ENCODE results near the gene CAMK2G. TPM values are rescaled to one million over a fixed set of nuclear protein-coding genes. Genes with fewer than 3 reads are reported as not detected.
A peak's percentile ranks its signal among the peaks of the same experiment; 100 is the strongest.

Gene CAMK2G
- total RNA-seq, 3 donors from 2014 or later: 22.6 to 28.0 (median 27.2) TPM

DNA sequence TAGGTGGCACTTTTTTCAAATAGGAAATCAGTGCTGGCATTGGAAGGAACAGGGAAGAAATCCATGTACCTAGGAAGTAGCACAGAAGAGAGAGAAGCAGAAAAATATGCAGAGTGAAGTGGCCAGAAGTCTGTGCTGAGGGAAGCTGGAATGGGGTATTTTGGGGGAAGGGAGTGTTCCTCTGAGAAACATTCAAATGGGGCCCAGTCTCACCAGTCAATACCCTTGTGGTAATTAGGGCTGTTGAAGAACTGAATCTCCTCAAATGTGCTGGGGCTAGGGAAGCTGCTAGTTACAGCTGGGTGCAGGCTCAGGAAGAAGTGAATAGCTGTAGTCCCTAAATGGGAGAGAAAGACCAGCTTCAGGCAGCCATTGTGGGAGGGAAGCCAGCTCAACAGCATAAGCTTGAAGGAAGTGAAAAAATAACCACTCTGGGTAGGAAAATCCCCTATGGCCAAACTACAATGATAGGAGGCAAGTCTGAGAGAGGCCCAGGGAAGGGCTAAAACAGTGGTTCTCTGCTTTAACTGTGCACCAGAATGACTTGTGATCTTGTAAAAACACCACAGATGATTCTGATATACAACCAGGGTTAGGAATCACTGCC lies 70.6 kb downstream of the CAMK2G start:
- intact Hi-C loops (cut with DNase I; ENCODE audit: low total_unique reads): no loop called here
- no peak for TF ChIP-seq POLR2AphosphoS5 (IDR thresholded peaks at IDR 0.05)
- TF ChIP-seq, protein P1, sequence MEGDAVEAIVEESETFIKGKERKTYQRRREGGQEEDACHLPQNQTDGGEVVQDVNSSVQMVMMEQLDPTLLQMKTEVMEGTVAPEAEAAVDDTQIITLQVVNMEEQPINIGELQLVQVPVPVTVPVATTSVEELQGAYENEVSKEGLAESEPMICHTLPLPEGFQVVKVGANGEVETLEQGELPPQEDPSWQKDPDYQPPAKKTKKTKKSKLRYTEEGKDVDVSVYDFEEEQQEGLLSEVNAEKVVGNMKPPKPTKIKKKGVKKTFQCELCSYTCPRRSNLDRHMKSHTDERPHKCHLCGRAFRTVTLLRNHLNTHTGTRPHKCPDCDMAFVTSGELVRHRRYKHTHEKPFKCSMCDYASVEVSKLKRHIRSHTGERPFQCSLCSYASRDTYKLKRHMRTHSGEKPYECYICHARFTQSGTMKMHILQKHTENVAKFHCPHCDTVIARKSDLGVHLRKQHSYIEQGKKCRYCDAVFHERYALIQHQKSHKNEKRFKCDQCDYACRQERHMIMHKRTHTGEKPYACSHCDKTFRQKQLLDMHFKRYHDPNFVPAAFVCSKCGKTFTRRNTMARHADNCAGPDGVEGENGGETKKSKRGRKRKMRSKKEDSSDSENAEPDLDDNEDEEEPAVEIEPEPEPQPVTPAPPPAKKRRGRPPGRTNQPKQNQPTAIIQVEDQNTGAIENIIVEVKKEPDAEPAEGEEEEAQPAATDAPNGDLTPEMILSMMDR (IDR thresholded peaks at IDR 0.05): no peak
- no peak for TF ChIP-seq POLR2A (IDR thresholded peaks at IDR 0.05)
- no peaks in the 10 kb centered on the region for H3K4me1 ChIP-seq
- H3K9me3 ChIP-seq: no peaks in the 10 kb centered on the region
- H3K4me3 ChIP-seq: no peak overlapping the region
- no peaks in the 10 kb centered on the region for H3K36me3 ChIP-seq
- no peaks in the 10 kb centered on the region for H3K27me3 ChIP-seq
- no peak for DNase-seq (ENCODE audit: low spot score in 2 of 2)
- H3K27ac ChIP-seq: peak overlapping the region; percentile 58 to 78

DNA sequence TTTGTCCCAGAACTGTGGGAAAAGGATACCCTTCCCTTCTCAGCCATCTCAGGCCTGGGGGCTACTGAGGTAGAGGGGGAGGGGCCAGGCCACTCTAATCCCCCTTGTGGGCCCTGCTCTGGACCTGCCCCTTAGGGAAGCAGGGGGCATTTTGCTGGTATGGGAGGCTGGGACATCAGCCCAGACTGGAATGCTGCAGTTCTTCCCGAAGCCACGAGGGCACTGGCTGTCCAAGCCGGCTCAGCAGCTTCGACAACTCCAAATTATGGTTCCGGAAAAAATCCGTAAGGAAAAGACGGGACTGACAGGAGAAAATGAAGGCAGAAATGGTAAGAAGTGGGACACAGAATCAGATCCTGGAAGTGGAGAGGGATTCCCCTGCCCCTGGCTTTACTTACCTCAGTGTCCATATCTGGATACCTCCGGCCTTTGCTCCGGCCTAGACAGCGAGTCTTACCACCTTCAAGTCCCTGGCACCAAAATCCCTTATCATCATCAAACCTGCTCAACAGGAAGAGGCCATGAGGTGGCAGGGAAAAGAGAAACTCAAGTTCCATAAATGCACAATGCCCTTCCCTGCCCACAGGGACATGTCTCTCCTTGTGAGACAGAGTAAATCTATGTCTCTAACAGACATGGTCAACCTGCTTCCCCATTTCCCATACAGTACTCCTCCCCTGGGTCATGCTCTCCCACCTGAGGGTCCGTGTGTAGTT lies 71.9 kb downstream of the CAMK2G start:
- Histone ChIP-seq H3K36me3 (no peaks in the 10 kb centered on the region), H3K4me1 (no peaks in the 10 kb centered on the region), H3K9me3 (no peaks in the 10 kb centered on the region), H3K27ac (peak overlapping the region; percentile 58 to 78), H3K4me3 (no peak overlapping the region), H3K27me3 (no peaks in the 10 kb centered on the region)
- TF ChIP-seq POLR2A (IDR thresholded peaks at IDR 0.05) (no peak), POLR2AphosphoS5 (IDR thresholded peaks at IDR 0.05) (peak in 1 of 3 donors; percentile 44)
- TF ChIP-seq, protein P1 (IDR thresholded peaks at IDR 0.05): peak in 1 of 3 donors; percentile 34
- intact Hi-C loops (cut with DNase I; ENCODE audit: low total_unique reads): no loop called here
- no peak for DNase-seq (ENCODE audit: low spot score in 2 of 2)

DNA sequence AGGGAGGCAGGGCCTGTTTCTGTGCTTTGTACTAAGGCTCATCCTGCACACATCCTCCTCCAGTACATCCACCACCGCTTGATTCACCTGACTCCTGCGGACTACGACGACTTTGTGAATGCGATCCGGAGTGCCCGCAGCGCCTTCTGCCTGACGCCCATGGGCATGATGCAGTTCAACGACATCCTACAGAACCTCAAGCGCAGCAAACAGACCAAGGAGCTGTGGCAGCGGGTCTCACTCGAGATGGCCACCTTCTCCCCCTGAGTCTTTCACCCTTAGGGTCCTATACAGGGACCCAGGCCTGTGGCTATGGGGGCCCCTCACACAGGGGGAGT lies 73.1 kb downstream of the CAMK2G start:
- DNase-seq (ENCODE audit: low spot score in 2 of 2): no peak
- intact Hi-C loops (cut with DNase I; ENCODE audit: low total_unique reads): no loop called here
- no peaks in the 10 kb centered on the region for H3K9me3 ChIP-seq
- no peaks in the 10 kb centered on the region for H3K27me3 ChIP-seq
- H3K27ac ChIP-seq: no peak overlapping the region
- H3K4me1 ChIP-seq: no peaks in the 10 kb centered on the region
- no peak overlapping the region for H3K4me3 ChIP-seq
- TF ChIP-seq POLR2A (IDR thresholded peaks at IDR 0.05) (no peak), POLR2AphosphoS5 (IDR thresholded peaks at IDR 0.05) (peak in 1 of 3 donors; percentile 12)
- H3K36me3 ChIP-seq: peaks cover 6% of the 10 kb centered on the region

DNA sequence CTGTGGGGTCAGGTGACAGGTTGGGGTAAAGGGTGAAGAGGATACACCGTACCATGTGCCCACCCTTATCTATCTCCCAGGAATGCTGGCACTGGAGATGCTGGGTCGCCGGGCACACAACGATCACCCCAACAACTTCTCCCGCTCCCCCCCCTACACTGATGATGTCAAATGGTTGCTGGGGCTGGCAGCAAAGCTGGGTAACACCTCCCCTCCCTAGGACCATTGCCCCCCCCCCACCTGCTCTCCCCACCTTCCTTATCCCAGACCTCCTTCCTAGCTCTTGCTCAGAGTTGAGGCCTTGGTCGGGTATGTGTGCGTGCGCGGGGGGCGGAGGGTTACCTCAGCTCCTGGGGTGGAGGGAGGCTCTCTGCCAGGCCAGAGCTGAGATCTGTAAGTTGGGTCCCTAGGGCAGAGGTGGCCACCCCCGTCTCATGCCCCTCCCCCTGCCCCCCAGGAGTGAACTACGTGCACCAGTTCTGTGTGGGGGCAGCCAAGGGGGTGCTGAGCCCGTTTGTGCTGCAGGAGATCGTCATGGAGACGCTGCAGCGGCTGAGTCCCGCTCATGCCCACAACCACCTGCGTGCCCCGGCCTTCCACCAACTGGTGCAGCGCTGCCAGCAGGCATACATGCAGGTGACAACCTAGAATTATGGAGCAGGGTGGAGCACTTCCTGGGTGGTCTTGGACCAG lies 73.6 kb downstream of the CAMK2G start:
- Histone ChIP-seq H3K36me3 (peaks cover 6% of the 10 kb centered on the region), H3K4me3 (no peak overlapping the region), H3K27ac (no peak overlapping the region), H3K27me3 (no peaks in the 10 kb centered on the region), H3K4me1 (no peaks in the 10 kb centered on the region), H3K9me3 (no peaks in the 10 kb centered on the region)
- intact Hi-C loops (cut with DNase I; ENCODE audit: low total_unique reads): no loop called here
- no peak for DNase-seq (ENCODE audit: low spot score in 2 of 2)
- no peak for TF ChIP-seq POLR2AphosphoS5 (IDR thresholded peaks at IDR 0.05)
- TF ChIP-seq POLR2A (IDR thresholded peaks at IDR 0.05): no peak
- TF ChIP-seq, protein P1 (IDR thresholded peaks at IDR 0.05): no peak

DNA sequence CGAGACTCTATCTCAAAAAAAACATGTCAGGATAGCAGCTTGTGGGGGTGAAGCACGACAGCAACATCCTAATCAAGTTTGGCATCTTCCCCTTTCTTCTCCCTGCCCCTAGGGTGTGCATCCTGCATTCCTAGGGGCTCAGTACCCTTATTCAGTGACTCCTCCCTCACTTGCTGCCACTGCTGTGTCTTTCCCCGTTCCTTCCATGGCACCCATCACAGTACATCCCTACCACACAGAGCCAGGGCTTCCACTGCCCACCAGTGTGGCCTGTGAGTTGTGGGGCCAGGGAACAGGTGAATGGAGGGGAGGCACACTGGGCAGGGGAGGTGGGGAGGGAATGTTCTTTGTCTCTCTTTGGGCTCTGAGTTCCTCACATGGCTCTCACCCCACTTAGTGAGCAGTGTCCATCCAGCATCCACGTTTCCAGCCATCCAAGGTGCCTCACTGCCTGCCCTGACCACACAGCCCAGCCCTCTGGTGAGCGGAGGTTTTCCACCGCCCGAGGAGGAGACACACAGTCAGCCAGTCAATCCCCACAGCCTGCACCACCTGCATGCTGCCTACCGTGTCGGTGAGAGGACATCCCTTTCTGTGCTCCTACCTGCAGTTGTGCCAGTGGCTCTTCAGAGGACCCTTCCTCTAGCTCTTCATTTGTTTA lies 74.3 kb downstream of the CAMK2G start:
- no peak overlapping the region for H3K27ac ChIP-seq
- no peak overlapping the region for H3K4me3 ChIP-seq
- H3K4me1 ChIP-seq: no peaks in the 10 kb centered on the region
- H3K27me3 ChIP-seq: no peaks in the 10 kb centered on the region
- TF ChIP-seq, protein P1 (IDR thresholded peaks at IDR 0.05): no peak
- no peak for TF ChIP-seq POLR2AphosphoS5 (IDR thresholded peaks at IDR 0.05)
- TF ChIP-seq POLR2A (IDR thresholded peaks at IDR 0.05): no peak
- peaks cover 6% of the 10 kb centered on the region for H3K36me3 ChIP-seq
- no peaks in the 10 kb centered on the region for H3K9me3 ChIP-seq
- intact Hi-C loops (cut with DNase I; ENCODE audit: low total_unique reads): no loop called here
- no peak for DNase-seq (ENCODE audit: low spot score in 2 of 2)
